Smooth muscle cell (in vitro differentiated cells): ENCODE results near the gene MRPL53. TPM values are rescaled to one million over a fixed set of nuclear protein-coding genes. Genes with fewer than 3 reads are reported as not detected.
A peak's percentile ranks its signal among the peaks of the same experiment; 100 is the strongest.

Experiments
- DNase-seq: peaks from one replicate; lab custom pipeline; 2025; ENCODE audit not compliant: unreplicated experiment; lab: John Stamatoyannopoulos, UW
- H2AFZ ChIP-seq: fragments of 200-600 bp; sonication (generic); 2 replicates; pipeline ENCODE4 v1.6.0; 2016; ENCODE audit warnings: antibody characterized with exemption, low read depth, mild to moderate bottlenecking
- H3F3A ChIP-seq: fragments of 200-600 bp; sonication (generic); 2 replicates; pipeline ENCODE4 v1.6.0; 2017; ENCODE audit warnings: antibody characterized with exemption, low read depth
- H3K27ac ChIP-seq: fragments of 200-600 bp; sonication (generic); 2 replicates; pipeline ENCODE4 v1.5.1; 2016; ENCODE audit warnings: low read depth, mild to moderate bottlenecking
- H3K27me3 ChIP-seq: fragments of 200-600 bp; sonication (generic); 2 replicates; pipeline ENCODE4 v1.6.1; 2016; ENCODE audit warnings: low read depth, mild to moderate bottlenecking
- H3K36me3 ChIP-seq: fragments of 200-600 bp; sonication (generic); 2 replicates; pipeline ENCODE4 v1.5.1; 2016; ENCODE audit warnings: low read depth
- H3K4me1 ChIP-seq: fragments of 200-600 bp; sonication (generic); 2 replicates; pipeline ENCODE4 v1.5.1; 2016; ENCODE audit warnings: low read depth
- H3K4me2 ChIP-seq: fragments of 200-600 bp; sonication (generic); 2 replicates; pipeline ENCODE4 v1.6.0; 2016; ENCODE audit warnings: mild to moderate bottlenecking
- H3K4me3 ChIP-seq: fragments of 200-600 bp; sonication (generic); 2 replicates; pipeline ENCODE4 v1.5.1; 2016; ENCODE audit warnings: mild to moderate bottlenecking
- H3K79me2 ChIP-seq: fragments of 200-600 bp; sonication (generic); 2 replicates; pipeline ENCODE4 v1.6.0; 2016; ENCODE audit warnings: low read depth, mild to moderate bottlenecking
- H3K9ac ChIP-seq: fragments of 200-600 bp; sonication (generic); 2 replicates; pipeline ENCODE4 v1.6.0; 2016; ENCODE audit warnings: low read depth
- H3K9me3 ChIP-seq: fragments of 200-600 bp; sonication (generic); replicated peaks from 2 replicates; pipeline ENCODE4 v1.5.1; 2016; ENCODE audit warnings: low read depth
- H4K20me1 ChIP-seq: fragments of 200-600 bp; sonication (generic); 2 replicates; pipeline ENCODE4 v1.6.0; 2016; ENCODE audit warnings: low read depth
- CTCF ChIP-seq: fragments of 200-600 bp; sonication (generic); IDR thresholded peaks from 2 replicates; pipeline ENCODE4 v1.5.1; 2017; ENCODE audit warnings: borderline replicate concordance, mild to moderate bottlenecking, antibody characterized with exemption; ENCODE audit not compliant: insufficient read depth, poor library complexity, severe bottlenecking
- WGBS: methylation state at CpG from one replicate; pipeline ENCODE4 v1.1.7; 2016; ENCODE audit warnings: low lambda C conversion rate; 5-methylcytosine and 5-hydroxymethylcytosine counted together
- polyA plus RNA-seq: library from polyadenylated mRNA; unstranded; fragments of >200 nt; fragmentation: Nextera tagmentation; extraction: Ambion mirVana; gene quantifications from 2 replicates; pipeline ENCODE4 v1.2.1, GENCODE V29; 2016
- total RNA-seq: library from RNA; depleted of rRNA; stranded (reverse); fragments of >200 nt; gene quantifications from 2 replicates; pipeline ENCODE4 v1.2.3, GENCODE V29; 2014

Gene MRPL53
- total and polyA plus RNA-seq, 2 experiments from 2014 or later = 12.0 to 76.8 TPM

GRCh38 chr2:74424139-74424992 is 48.1 kb downstream of the MRPL53 start:
- H3K4me2 ChIP-seq = no peak overlapping the region
- peak overlapping the region; percentile 83 for H3K27ac ChIP-seq

GRCh38 chr2:74423231-74424095 is 49.0 kb downstream of the MRPL53 start:
- Histone ChIP-seq H3K79me2 (no peaks in the 10 kb centered on the region), H3K9me3 (no peaks in the 10 kb centered on the region), H4K20me1 (peaks cover 1% of the 10 kb centered on the region), H3F3A (peaks cover 18% of the 10 kb centered on the region), H3K9ac (no peak overlapping the region), H2AFZ (no peak overlapping the region), H3K4me3 (no peak overlapping the region), H3K27ac (peak overlapping the region; percentile 83), H3K4me1 (peaks cover 5% of the 10 kb centered on the region), H3K27me3 (peaks cover 4% of the 10 kb centered on the region), H3K36me3 (no peaks in the 10 kb centered on the region), H3K4me2 (no peak overlapping the region)
- DNase-seq = no peak
- TF ChIP-seq CTCF = no peak
- WGBS = 93% methylated on average over 9 of the region's 9 CpGs

More at GRCh38 chr2:74424139-74424992, 48.1 kb downstream of the MRPL53 start:
- H3F3A ChIP-seq = peaks cover 27% of the 10 kb centered on the region
- H3K27me3 ChIP-seq = peaks cover 4% of the 10 kb centered on the region
- no peak for DNase-seq
- peaks cover 5% of the 10 kb centered on the region for H3K4me1 ChIP-seq
- no peaks in the 10 kb centered on the region for H3K9me3 ChIP-seq
- H3K79me2 ChIP-seq = no peaks in the 10 kb centered on the region
- peaks cover 5% of the 10 kb centered on the region for H4K20me1 ChIP-seq
- 62% methylated on average over 5 of the region's 5 CpGs for WGBS
- no peak overlapping the region for H2AFZ ChIP-seq
- TF ChIP-seq CTCF = no peak
- H3K9ac ChIP-seq = no peak overlapping the region
- no peaks in the 10 kb centered on the region for H3K36me3 ChIP-seq
- no peak overlapping the region for H3K4me3 ChIP-seq

Other genes with a start within 250 kb of the MRPL53 start
- 0.99 and 3.1 TPM in 2 replicates for gene SLC4A5, start 129.3 kb downstream of the MRPL53 start, total RNA-seq
- 0.46 and 1.5 TPM in 2 replicates for gene SLC4A5, start 129.3 kb downstream of the MRPL53 start, polyA plus RNA-seq
- 60.7 and 65.8 TPM in 2 replicates for gene DCTN1, start 92.4 kb downstream of the MRPL53 start, total RNA-seq
- gene DCTN1, start 92.4 kb downstream of the MRPL53 start, polyA plus RNA-seq = 98.3 and 105 TPM in 2 replicates
- 0.54 and 1.3 TPM in 2 replicates for gene C2orf81, start 51.1 kb downstream of the MRPL53 start, total RNA-seq
- 2.4 and 3.5 TPM in 2 replicates for gene C2orf81, start 51.1 kb downstream of the MRPL53 start, polyA plus RNA-seq
- 35.0 and 52.3 TPM in 2 replicates for gene WDR54, start 51.0 kb downstream of the MRPL53 start, total RNA-seq
- gene WDR54, start 51.0 kb downstream of the MRPL53 start, polyA plus RNA-seq = 59.2 and 84.5 TPM in 2 replicates
- gene RTKN, start 30.7 kb downstream of the MRPL53 start, total RNA-seq = 31.4 and 32.5 TPM in 2 replicates
- gene RTKN, start 30.7 kb downstream of the MRPL53 start, polyA plus RNA-seq = 60.5 and 69.7 TPM in 2 replicates
- 4.7 and 8.0 TPM in 2 replicates for gene INO80B, start 17.6 kb downstream of the MRPL53 start, total RNA-seq
- gene INO80B, start 17.6 kb downstream of the MRPL53 start, polyA plus RNA-seq = 10.4 and 23.0 TPM in 2 replicates
- 63.9 and 90.8 TPM in 2 replicates for gene WBP1, start 14.2 kb downstream of the MRPL53 start, total RNA-seq
- 117 and 123 TPM in 2 replicates for gene WBP1, start 14.2 kb downstream of the MRPL53 start, polyA plus RNA-seq
- gene MOGS, start 7.3 kb downstream of the MRPL53 start, total RNA-seq = 46.2 and 49.0 TPM in 2 replicates
- 38.3 and 45.5 TPM in 2 replicates for gene MOGS, start 7.3 kb downstream of the MRPL53 start, polyA plus RNA-seq
- 5.5 and 8.0 TPM in 2 replicates for gene CCDC142, start 10.3 kb upstream of the MRPL53 start, total RNA-seq
- gene CCDC142, start 10.3 kb upstream of the MRPL53 start, polyA plus RNA-seq = 7.7 and 10.8 TPM in 2 replicates
- 18.7 and 23.3 TPM in 2 replicates for gene TTC31, start 10.4 kb upstream of the MRPL53 start, total RNA-seq
- gene TTC31, start 10.4 kb upstream of the MRPL53 start, polyA plus RNA-seq = 17.3 and 19.9 TPM in 2 replicates
- 1.7 and 2.4 TPM in 2 replicates for gene LBX2, start 26.9 kb upstream of the MRPL53 start, total RNA-seq
- 1.5 and 1.6 TPM in 2 replicates for gene LBX2, start 26.9 kb upstream of the MRPL53 start, polyA plus RNA-seq
- gene PCGF1, start 35.0 kb upstream of the MRPL53 start, total RNA-seq = 19.1 and 23.7 TPM in 2 replicates
- 29.3 and 34.3 TPM in 2 replicates for gene PCGF1, start 35.0 kb upstream of the MRPL53 start, polyA plus RNA-seq
- not detected in 2 replicates for gene TLX2, start 41.8 kb upstream of the MRPL53 start, total RNA-seq
- 0.80 TPM in 1 of 2 replicates, not detected in the other for gene TLX2, start 41.8 kb upstream of the MRPL53 start, polyA plus RNA-seq
- 0.09 and 0.27 TPM in 2 replicates for gene DQX1, start 53.6 kb upstream of the MRPL53 start, total RNA-seq
- 0.57 TPM in 1 of 2 replicates, not detected in the other for gene DQX1, start 53.6 kb upstream of the MRPL53 start, polyA plus RNA-seq
- gene AUP1, start 57.0 kb upstream of the MRPL53 start, total RNA-seq = 83.4 and 104 TPM in 2 replicates
- gene AUP1, start 57.0 kb upstream of the MRPL53 start, polyA plus RNA-seq = 138 and 170 TPM in 2 replicates
- gene HTRA2, start 57.3 kb upstream of the MRPL53 start, total RNA-seq = 19.1 and 19.2 TPM in 2 replicates
- 30.4 and 35.2 TPM in 2 replicates for gene HTRA2, start 57.3 kb upstream of the MRPL53 start, polyA plus RNA-seq
- 123 and 139 TPM in 2 replicates for gene LOXL3, start 81.3 kb upstream of the MRPL53 start, total RNA-seq
- gene LOXL3, start 81.3 kb upstream of the MRPL53 start, polyA plus RNA-seq = 109 and 190 TPM in 2 replicates
- 11.7 and 17.8 TPM in 2 replicates for gene DOK1, start 82.0 kb upstream of the MRPL53 start, total RNA-seq
- 32.9 and 41.3 TPM in 2 replicates for gene DOK1, start 82.0 kb upstream of the MRPL53 start, polyA plus RNA-seq
- 1.2 TPM in 2 replicates for gene M1AP, start 175.7 kb upstream of the MRPL53 start, total RNA-seq
- gene M1AP, start 175.7 kb upstream of the MRPL53 start, polyA plus RNA-seq = 1.0 and 2.8 TPM in 2 replicates
- gene SEMA4F, start 181.6 kb upstream of the MRPL53 start, total RNA-seq = 8.5 and 10.1 TPM in 2 replicates
- 14.2 and 16.7 TPM in 2 replicates for gene SEMA4F, start 181.6 kb upstream of the MRPL53 start, polyA plus RNA-seq